Endothelial cell of umbilical vein (primary cell): ENCODE data around the gene ALG13. TPM values are rescaled to one million over a fixed set of nuclear protein-coding genes. Genes with fewer than 3 reads are reported as not detected.

Source experiments
- BruUV-seq: library from RNA; stranded (reverse); fragments of 400-500 nt; replicated peaks from 2 replicates; lab custom pipeline; 2021; lab: Mats Ljungman, UMichigan
- CTCF ChIA-PET: fragments of 300-600, 350-600 bp; sonication (Branson Sonifier 250); formaldehyde crosslinking; loops from one replicate; lab custom pipeline; 2021; ENCODE audit warnings: antibody characterized with exemption, inconsistent platforms; lab: Charles Lee
- POLR2A ChIA-PET: fragments of 300-600, 350-600 bp; sonication (Branson Sonifier 250); formaldehyde crosslinking; loops from one replicate; lab custom pipeline; 2021; ENCODE audit warnings: antibody characterized with exemption, inconsistent platforms; lab: Charles Lee
- DNase-seq: peaks from one replicate; pipeline ENCODE4 v3.0.0-alpha.2; 2011; ENCODE audit warnings: low read depth, low spot score
- FAIRE-seq: peaks from 2 replicates; lab custom pipeline; 2011; peaks lifted over from hg19 to GRCh38; lab: Jason Lieb, UNC
- H2AFZ ChIP-seq: 2 replicates; pipeline ENCODE4 v1.6.0; 2012; ENCODE audit warnings: low read depth, low read length, control low read depth, inconsistent platforms
- H3K27ac ChIP-seq: 2 replicates; pipeline ENCODE4 v1.5.1; 2011; ENCODE audit warnings: low read depth, mild to moderate bottlenecking, control low read depth, low read length, moderate library complexity; ENCODE audit not compliant: insufficient read depth
- H3K27me3 ChIP-seq, 2 experiments: 2 replicates each; pipeline versions ENCODE4 v1.6.0 to v1.6.1; 2011; ENCODE audit warnings: low read length in 2 of 2, mixed read lengths in 1 of 2; ENCODE audit not compliant: control insufficient read depth in 2 of 2, insufficient read depth in 2 of 2
- H3K36me3 ChIP-seq, 2 experiments: 2 replicates in 1 of 2; 3 replicates in 1 of 2; pipeline ENCODE4 v1.5.1; 2011; ENCODE audit warnings: low read length in 2 of 2, mild to moderate bottlenecking in 1 of 2, moderate library complexity in 1 of 2; ENCODE audit not compliant: control insufficient read depth in 2 of 2, insufficient read depth in 2 of 2; ENCODE audit errors: extremely low read depth in 1 of 2
- H3K4me1 ChIP-seq: 3 replicates; pipeline ENCODE4 v1.5.1; 2011; ENCODE audit warnings: mild to moderate bottlenecking, low read length; ENCODE audit not compliant: control insufficient read depth, insufficient read depth; ENCODE audit errors: extremely low read depth
- H3K4me2 ChIP-seq: 2 replicates; pipeline ENCODE4 v1.6.1; 2011; ENCODE audit warnings: low read length, control low read depth, mixed read lengths; ENCODE audit not compliant: insufficient read depth
- H3K4me3 ChIP-seq, 3 experiments: fragments of 200-600 bp in 1 of 3; sonication (generic), shearing (Covaris generic) in 1 of 3; replicated peaks in 1 of 3; 2 replicates each; pipeline ENCODE4 v1.5.1; 2011 to 2016; ENCODE audit warnings: control low read depth in 3 of 3, low read length in 3 of 3, mild to moderate bottlenecking in 2 of 3, inconsistent platforms in 1 of 3, low read depth in 1 of 3, moderate library complexity in 1 of 3; ENCODE audit not compliant: insufficient read depth in 1 of 3
- H3K79me2 ChIP-seq: 2 replicates; pipeline ENCODE4 v1.6.0; 2012; ENCODE audit warnings: low read length, inconsistent platforms; ENCODE audit not compliant: control insufficient read depth, insufficient read depth
- H3K9ac ChIP-seq: replicated peaks from 2 replicates; pipeline ENCODE3; 2011; ENCODE audit warnings: low read length, control low read depth; ENCODE audit not compliant: insufficient read depth; ENCODE audit errors: extremely low read depth
- H3K9me1 ChIP-seq: replicated peaks from 3 replicates; pipeline ENCODE4 v1.6.0; 2011; ENCODE audit warnings: mild to moderate bottlenecking, low read length; ENCODE audit not compliant: control insufficient read depth, insufficient read depth; ENCODE audit errors: extremely low read depth
- H3K9me3 ChIP-seq: replicated peaks from 2 replicates; pipeline ENCODE4 v1.5.1; 2012; ENCODE audit warnings: low read length, inconsistent platforms; ENCODE audit not compliant: control insufficient read depth, insufficient read depth
- H4K20me1 ChIP-seq: replicated peaks from 2 replicates; pipeline ENCODE3; 2011; ENCODE audit warnings: mild to moderate bottlenecking, low read length; ENCODE audit not compliant: control insufficient read depth, insufficient read depth; ENCODE audit errors: extremely low read depth
- CTCF ChIP-seq, 2 donors: IDR thresholded peaks; 1 replicate in 1 of 2; 2 replicates in 1 of 2; pipeline ENCODE4 v1.5.1; 2011; ENCODE audit warnings: low read length in 2 of 2, mild to moderate bottlenecking in 2 of 2, moderate library complexity in 2 of 2, control low read depth in 1 of 2, inconsistent platforms in 1 of 2, low read depth in 1 of 2; ENCODE audit not compliant: insufficient read depth in 1 of 2; ENCODE audit errors: extremely low read depth in 1 of 2
- EZH2 ChIP-seq: IDR thresholded peaks from 2 replicates; pipeline ENCODE4 v1.6.1; 2012; ENCODE audit warnings: borderline replicate concordance, low read depth, mild to moderate bottlenecking, moderate library complexity, low read length, inconsistent platforms; ENCODE audit not compliant: severe bottlenecking
- FOS ChIP-seq: IDR thresholded peaks from 2 replicates; pipeline ENCODE4 v1.6.1; 2011; ENCODE audit warnings: mild to moderate bottlenecking, low read length, moderate library complexity, borderline replicate concordance; ENCODE audit not compliant: insufficient read depth
- GATA2 ChIP-seq: IDR thresholded peaks from 2 replicates; pipeline ENCODE4 v1.7.0; 2011; ENCODE audit warnings: low read depth, mild to moderate bottlenecking, moderate library complexity, mixed read lengths, low read length; ENCODE audit not compliant: insufficient read length, insufficient read depth
- JUN ChIP-seq: IDR thresholded peaks from 2 replicates; pipeline ENCODE4 v1.6.1; 2011; ENCODE audit warnings: borderline replicate concordance, low read depth; ENCODE audit not compliant: insufficient read length, insufficient read depth
- MYC ChIP-seq: IDR thresholded peaks from one replicate; pipeline ENCODE4 v1.6.1; 2011; ENCODE audit warnings: mild to moderate bottlenecking, low read depth, low read length
- POLR2A ChIP-seq: IDR thresholded peaks from 2 replicates; pipeline ENCODE4 v1.6.1; 2012; ENCODE audit warnings: low read depth, mild to moderate bottlenecking, control low read depth, low read length
- POLR2AphosphoS5 ChIP-seq: IDR thresholded peaks from 2 replicates; pipeline ENCODE4 v1.6.1; 2012; ENCODE audit warnings: low read depth, mild to moderate bottlenecking, control low read depth, low read length, moderate library complexity; ENCODE audit not compliant: insufficient read depth
- dilution Hi-C: fragments of 300-500 bp; cut with MboI; formaldehyde crosslinking; loops from one replicate; pipeline ENCODE4 v1.15.0; 2019; ENCODE audit warnings: low sequenced_read_pairs; ENCODE audit not compliant: extremely low pct_ligation_motif_present
- intact Hi-C: fragments of 100-400 bp; cut with micrococcal nuclease; formaldehyde crosslinking; loops from one replicate; pipeline ENCODE4 v1.10.0; 2022
- polyA plus RNA-seq, 4 experiments: library from polyadenylated mRNA; depleted of rRNA in 3 of 4; stranded (reverse) in 3 of 4; unstranded in 1 of 4; fragments of >200 nt; gene quantifications; 2 replicates each; pipeline versions ENCODE4 v1.2.1 to v1.2.3, GENCODE V29; 2011 to 2012; ENCODE audit warnings: missing spikeins in 1 of 4
- total RNA-seq: library from RNA; stranded (reverse); gene quantifications from 2 replicates; pipeline ENCODE4 v1.2.3, GENCODE V29; 2021
- TF ChIP-seq, protein P1 (sequence below): IDR thresholded peaks from 2 replicates; pipeline ENCODE4 v1.6.1; 2011; ENCODE audit not compliant: insufficient read depth, insufficient read length

ALG13 gene
- total and polyA plus RNA-seq, 2 donors (not counting 3 experiments of a cell fraction or from before 2014, with no cell fraction given), result 37.9 to 59.2 TPM

- Histone ChIP-seq H3K79me2 (no peaks in the 10 kb centered on the region), H3K4me3 (no peak overlapping the region), H3K36me3 (no peaks in the 10 kb centered on the region), H3K4me2 (no peak overlapping the region), H3K27ac (no peak overlapping the region), H3K9me3 (no peaks in the 10 kb centered on the region), H3K9ac (no peak overlapping the region), H3K4me1 (no peaks in the 10 kb centered on the region), H3K9me1 (no peaks in the 10 kb centered on the region), H3K27me3 (no peaks in the 10 kb centered on the region), H2AFZ (no peak overlapping the region), H4K20me1 (no peaks in the 10 kb centered on the region)
- CTCF ChIA-PET, result no interaction called here
- intact Hi-C loops, result no loop called here
- dilution Hi-C loops, result no loop called here
- FAIRE-seq (no peak), DNase-seq (no peak)
- POLR2A ChIA-PET, result no interaction called here
- TF ChIP-seq EZH2 (no peak), MYC (no peak), CTCF (IDR thresholded peaks at IDR 0.05; ENCODE audit: extremely low read depth in 1 of 2, insufficient read depth in 1 of 2, low read depth in 1 of 2, low read length in 2 of 2) (no peak), GATA2 (no peak)
- TF ChIP-seq, protein P1, sequence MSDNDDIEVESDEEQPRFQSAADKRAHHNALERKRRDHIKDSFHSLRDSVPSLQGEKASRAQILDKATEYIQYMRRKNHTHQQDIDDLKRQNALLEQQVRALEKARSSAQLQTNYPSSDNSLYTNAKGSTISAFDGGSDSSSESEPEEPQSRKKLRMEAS, result no peak
- no TSS peak for BruUV-seq
Observed at GRCh38 chrX:111662292-111662691, 18.7 kb upstream of the ALG13 start.

GRCh38 chrX:111671668-111672067, 9.3 kb upstream of the ALG13 start:
- Histone ChIP-seq H4K20me1 (no peaks in the 10 kb centered on the region), H3K27ac (no peak overlapping the region), H3K79me2 (no peaks in the 10 kb centered on the region), H2AFZ (no peak overlapping the region), H3K9me1 (no peaks in the 10 kb centered on the region), H3K36me3 (no peaks in the 10 kb centered on the region), H3K4me3 (no peak overlapping the region), H3K4me2 (no peak overlapping the region), H3K9ac (no peak overlapping the region), H3K9me3 (no peaks in the 10 kb centered on the region), H3K4me1 (no peaks in the 10 kb centered on the region), H3K27me3 (no peaks in the 10 kb centered on the region)
- BruUV-seq, result no TSS peak
- TF ChIP-seq POLR2A (no peak), MYC (no peak), JUN (no peak), GATA2 (no peak), EZH2 (no peak), FOS (no peak), CTCF (IDR thresholded peaks at IDR 0.05; ENCODE audit: extremely low read depth in 1 of 2, insufficient read depth in 1 of 2, low read depth in 1 of 2, low read length in 2 of 2) (no peak), POLR2AphosphoS5 (no peak)
- TF ChIP-seq, protein P1, result no peak
- intact Hi-C loops (no loop called here), dilution Hi-C loops (no loop called here)
- ChIA-PET CTCF (interaction anchor here (1.1 kb wide), 1 partner anchor 10 kb away, joined by 3 read pairs; the partner anchor contains the start of gene ALG13), POLR2A (no interaction called here)
- no peak for DNase-seq
- FAIRE-seq, result no peak
